Trophoblast cell (in vitro differentiated cells and primary cell): Measurements from ENCODE around the gene IFNA13.

Experiments
- DNase-seq, 2 donors: peaks; one replicate each; pipeline ENCODE4 v3.0.0-alpha.2; 2016
- H2AFZ ChIP-seq: 2 replicates; pipeline ENCODE4 v1.6.1; 2013; ENCODE audit warnings: low read length, moderate library complexity, mild to moderate bottlenecking; ENCODE audit not compliant: insufficient read depth, poor library complexity
- H2AK5ac ChIP-seq: 2 replicates; pipeline ENCODE4 v1.6.1; 2013; ENCODE audit warnings: mild to moderate bottlenecking, low read length
- H2BK120ac ChIP-seq: 2 replicates; pipeline ENCODE4 v1.6.1; 2013; ENCODE audit warnings: low read length, mild to moderate bottlenecking, moderate library complexity; ENCODE audit not compliant: insufficient read depth, poor library complexity
- H2BK12ac ChIP-seq: 2 replicates; pipeline ENCODE4 v1.6.1; 2013; ENCODE audit warnings: mild to moderate bottlenecking, low read length, moderate library complexity
- H2BK5ac ChIP-seq: 2 replicates; pipeline ENCODE4 v1.6.1; 2013; ENCODE audit warnings: low read length, low read depth, moderate library complexity, mild to moderate bottlenecking; ENCODE audit not compliant: poor library complexity
- H3K14ac ChIP-seq: 2 replicates; pipeline ENCODE4 v1.6.1; 2013; ENCODE audit warnings: mild to moderate bottlenecking, low read length
- H3K18ac ChIP-seq: 2 replicates; pipeline ENCODE4 v1.6.1; 2013; ENCODE audit warnings: mild to moderate bottlenecking, low read length
- H3K23ac ChIP-seq: 2 replicates; pipeline ENCODE4 v1.6.1; 2013; ENCODE audit warnings: low read length
- H3K27ac ChIP-seq: 2 replicates; pipeline ENCODE4 v1.5.1; 2013; ENCODE audit warnings: low read depth, mild to moderate bottlenecking, inconsistent platforms, low read length, moderate library complexity
- H3K27me3 ChIP-seq: 2 replicates; pipeline ENCODE4 v1.6.1; 2013; ENCODE audit warnings: inconsistent platforms, mild to moderate bottlenecking, low read length, moderate library complexity; ENCODE audit not compliant: insufficient read depth
- H3K36me3 ChIP-seq, 2 experiments: 1 replicate in 1 of 2; 2 replicates in 1 of 2; pipeline ENCODE4 v1.6.1; 2013; ENCODE audit warnings: low read length in 2 of 2, mild to moderate bottlenecking in 2 of 2, moderate library complexity in 1 of 2; ENCODE audit not compliant: insufficient read depth in 2 of 2, control insufficient read depth in 1 of 2
- H3K4ac ChIP-seq: 2 replicates; pipeline ENCODE4 v1.6.1; 2013; ENCODE audit warnings: low read depth, mild to moderate bottlenecking, low read length, moderate library complexity
- H3K4me1 ChIP-seq, 2 experiments: 1 replicate in 1 of 2; 2 replicates in 1 of 2; pipeline ENCODE4 v1.6.1; 2013; ENCODE audit warnings: low read length in 2 of 2, mild to moderate bottlenecking in 2 of 2, moderate library complexity in 1 of 2; ENCODE audit not compliant: insufficient read depth in 2 of 2, control insufficient read depth in 1 of 2
- H3K4me2 ChIP-seq: 2 replicates; pipeline ENCODE4 v1.6.1; 2013; ENCODE audit warnings: inconsistent platforms, mild to moderate bottlenecking, low read length, moderate library complexity
- H3K4me3 ChIP-seq: 2 replicates; pipeline ENCODE4 v1.5.1; 2013; ENCODE audit warnings: mild to moderate bottlenecking, low read depth, low read length, inconsistent platforms
- H3K79me1 ChIP-seq: one replicate; pipeline ENCODE4 v1.6.1; 2013; ENCODE audit warnings: low read length
- H3K79me2 ChIP-seq: 2 replicates; pipeline ENCODE4 v1.6.1; 2013; ENCODE audit warnings: low read length, mild to moderate bottlenecking; ENCODE audit not compliant: control insufficient read depth, insufficient read depth, poor library complexity
- H3K9ac ChIP-seq: 2 replicates; pipeline ENCODE4 v1.6.1; 2013; ENCODE audit warnings: mild to moderate bottlenecking, low read length
- H3K9me3 ChIP-seq: 2 replicates; pipeline ENCODE4 v1.6.1; 2013; ENCODE audit warnings: low read depth, mild to moderate bottlenecking, control low read depth, inconsistent platforms, low read length; ENCODE audit not compliant: insufficient read depth
- H4K12ac ChIP-seq: 2 replicates; pipeline ENCODE4 v1.6.1; 2013; ENCODE audit warnings: low read depth, mild to moderate bottlenecking, low read length, moderate library complexity
- H4K8ac ChIP-seq: 2 replicates; pipeline ENCODE4 v1.6.1; 2013; ENCODE audit warnings: low read depth, mild to moderate bottlenecking, low read length, moderate library complexity
- H4K91ac ChIP-seq: one replicate; pipeline ENCODE4 v1.6.1; 2013; ENCODE audit warnings: low read depth, mild to moderate bottlenecking, low read length, moderate library complexity
- WGBS: extraction: QIAGEN DNeasy Blood & Tissue Kit; methylation state at CpG from one replicate; pipeline ENCODE4 v1.1.7; 2013; ENCODE audit warnings: missing lambda C conversion rate; ENCODE audit not compliant: insufficient read length, insufficient coverage; ENCODE audit errors: extremely low coverage; 5-methylcytosine and 5-hydroxymethylcytosine counted together

The IFNA13 gene

DNA sequence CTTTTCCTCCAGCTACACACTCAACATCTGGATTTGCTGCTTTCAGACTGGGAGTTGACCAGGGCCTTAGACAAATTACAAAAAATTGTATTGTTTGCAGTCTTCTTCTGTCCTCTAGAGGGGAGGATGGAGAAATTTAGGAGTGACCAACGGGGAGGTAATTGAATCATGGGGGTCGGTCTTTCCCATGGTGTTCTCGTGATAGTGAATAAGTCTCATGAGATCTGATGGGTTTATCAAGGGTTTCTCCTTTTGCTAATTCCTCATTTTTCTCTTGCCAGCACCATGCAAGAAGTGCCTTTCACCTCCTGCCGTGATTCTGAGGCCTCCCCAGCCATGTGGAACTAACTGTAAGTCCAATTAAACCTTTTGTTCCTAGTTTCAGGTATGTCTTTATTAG is 45.3 kb upstream of the IFNA13 start:
- Histone ChIP-seq H3K14ac (no peak overlapping the region), H4K8ac (no peak overlapping the region), H3K27me3 (no peaks in the 10 kb centered on the region), H4K12ac (no peak overlapping the region), H3K18ac (no peak overlapping the region), H3K4ac (no peak overlapping the region), H3K9ac (no peak overlapping the region), H2AFZ (no peak overlapping the region), H2AK5ac (no peak overlapping the region), H3K4me2 (no peak overlapping the region), H3K23ac (no peak overlapping the region), H3K79me1 (no peaks in the 10 kb centered on the region), H2BK120ac (no peak overlapping the region), H3K79me2 (no peaks in the 10 kb centered on the region), H2BK12ac (no peak overlapping the region), H3K36me3 (no peaks in the 10 kb centered on the region), H3K9me3 (no peaks in the 10 kb centered on the region), H4K91ac (no peak overlapping the region), H2BK5ac (no peak overlapping the region), H3K4me1 (no peaks in the 10 kb centered on the region), H3K4me3 (no peak overlapping the region), H3K27ac (no peak overlapping the region)
- no peak for DNase-seq
- no CpG with 5 or more reads among the region's 4 CpGs for WGBS

DNA sequence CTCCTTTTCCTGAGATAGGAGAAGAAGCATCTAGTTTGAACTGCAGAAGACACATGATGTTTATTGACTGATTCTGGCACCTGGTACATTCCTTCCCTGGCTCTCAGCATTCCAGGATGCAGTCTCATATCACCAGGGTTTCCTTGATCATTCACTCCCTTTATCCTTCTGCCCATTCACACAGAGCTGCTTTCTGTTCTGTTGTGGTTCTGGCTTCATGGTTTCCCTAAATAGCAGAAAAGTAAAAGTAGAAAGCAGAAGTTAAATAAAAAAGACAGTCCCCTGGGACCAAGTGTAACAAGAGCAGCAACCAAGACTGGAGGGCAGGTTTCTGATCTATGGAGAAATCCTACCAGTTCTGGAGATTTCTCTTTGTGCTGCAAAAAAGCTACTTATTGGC is 44.2 kb upstream of the IFNA13 start:
- Histone ChIP-seq H3K4me3 (no peak overlapping the region), H3K9me3 (no peaks in the 10 kb centered on the region), H3K27me3 (no peaks in the 10 kb centered on the region), H3K79me1 (no peaks in the 10 kb centered on the region), H4K8ac (no peak overlapping the region), H3K14ac (no peak overlapping the region), H3K18ac (no peak overlapping the region), H3K79me2 (no peaks in the 10 kb centered on the region), H3K27ac (no peak overlapping the region), H2AK5ac (no peak overlapping the region), H4K91ac (no peak overlapping the region), H3K4ac (no peak overlapping the region), H2AFZ (no peak overlapping the region), H3K23ac (no peak overlapping the region), H3K9ac (no peak overlapping the region), H2BK5ac (no peak overlapping the region), H4K12ac (no peak overlapping the region), H3K36me3 (no peaks in the 10 kb centered on the region), H3K4me1 (no peaks in the 10 kb centered on the region), H2BK120ac (no peak overlapping the region), H2BK12ac (no peak overlapping the region), H3K4me2 (no peak overlapping the region)
- DNase-seq, result no peak

DNA sequence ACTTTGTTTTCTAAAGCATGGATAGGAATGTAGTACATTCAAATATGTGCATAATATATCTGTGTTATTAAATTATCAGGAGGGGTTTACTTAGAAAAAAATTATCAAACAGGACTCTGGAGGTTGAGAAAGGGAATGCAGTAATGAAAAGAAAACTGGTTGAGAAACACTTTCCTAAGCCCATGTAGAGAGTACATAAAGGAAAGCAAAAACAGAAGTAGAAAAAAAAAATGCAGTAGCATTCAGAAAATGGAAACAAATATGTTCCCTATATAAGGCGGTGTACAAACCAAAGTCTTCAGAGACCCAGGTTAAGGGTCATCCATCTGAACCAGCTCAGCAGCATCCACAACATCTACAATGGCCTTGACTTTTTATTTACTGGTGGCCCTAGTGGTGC is 41.0 kb upstream of the IFNA13 start, which contains the start of gene IFNA8:
Gene IFNA8 (plus strand): TSS at position 301 of the 400 bp plus-strand sequence. CDS start 60 bp downstream, at position 361.
- no peaks in the 10 kb centered on the region for H3K9me3 ChIP-seq
- no peak within 1 kb of the TSS for H3K4me2 ChIP-seq
- H3K27me3 ChIP-seq, result no peaks in the 10 kb centered on the region
- H3K4ac ChIP-seq, result no peak within 1 kb of the TSS
- no peak within 1 kb of the TSS for H4K12ac ChIP-seq
- no peak within 1 kb of the TSS for H2BK5ac ChIP-seq
- H3K27ac ChIP-seq, result no peak within 1 kb of the TSS
- no peak within 1 kb of the TSS for H3K18ac ChIP-seq
- H3K23ac ChIP-seq, result no peak within 1 kb of the TSS
- H2AFZ ChIP-seq, result no peak within 1 kb of the TSS
- no peak within 1 kb of the TSS for H4K8ac ChIP-seq
- H2BK120ac ChIP-seq, result no peak within 1 kb of the TSS
- H3K79me2 ChIP-seq, result no peaks in the 10 kb centered on the region
- no peak within 1 kb of the TSS for H3K14ac ChIP-seq
- DNase-seq, result no peak
- no peak within 1 kb of the TSS for H3K9ac ChIP-seq
- no peaks in the 10 kb centered on the region for H3K4me1 ChIP-seq
- no peak within 1 kb of the TSS for H2AK5ac ChIP-seq
- H2BK12ac ChIP-seq, result no peak within 1 kb of the TSS
- H3K4me3 ChIP-seq, result no peak within 1 kb of the TSS
- H3K79me1 ChIP-seq, result no peaks in the 10 kb centered on the region
- H4K91ac ChIP-seq, result no peak within 1 kb of the TSS
- WGBS, result no CpG with 5 or more reads among the region's 1 CpG
- no peaks in the 10 kb centered on the region for H3K36me3 ChIP-seq

DNA sequence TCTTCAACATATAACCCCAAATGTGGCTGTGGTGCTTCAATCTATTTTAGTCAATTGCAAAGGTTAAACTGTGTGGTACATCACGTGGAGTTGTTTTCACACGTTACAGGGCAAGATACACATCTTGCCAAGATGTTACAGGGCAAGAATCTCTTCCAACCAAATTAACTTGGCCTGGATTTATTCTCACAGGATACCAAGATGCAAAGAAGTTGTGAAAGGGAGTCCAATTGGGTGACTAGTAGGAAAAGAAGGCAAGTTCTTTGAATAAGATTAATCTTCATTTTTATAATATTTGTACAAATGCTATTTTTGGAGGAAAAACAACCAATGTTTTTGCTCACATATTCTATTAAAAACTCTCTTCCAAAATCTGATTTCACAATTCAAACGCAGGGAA is 36.3 kb upstream of the IFNA13 start:
- no peak for DNase-seq
- Histone ChIP-seq H3K27ac (no peak overlapping the region), H3K18ac (no peak overlapping the region), H3K4ac (no peak overlapping the region), H2BK120ac (no peak overlapping the region), H3K14ac (no peak overlapping the region), H4K8ac (no peak overlapping the region), H3K23ac (no peak overlapping the region), H3K4me2 (no peak overlapping the region), H4K91ac (no peak overlapping the region), H3K9ac (no peak overlapping the region), H3K36me3 (no peaks in the 10 kb centered on the region), H4K12ac (no peak overlapping the region), H3K79me2 (no peaks in the 10 kb centered on the region), H3K4me1 (no peaks in the 10 kb centered on the region), H2AFZ (no peak overlapping the region), H2BK12ac (no peak overlapping the region), H2BK5ac (no peak overlapping the region), H3K4me3 (no peak overlapping the region), H3K27me3 (no peaks in the 10 kb centered on the region), H3K9me3 (no peaks in the 10 kb centered on the region), H3K79me1 (no peaks in the 10 kb centered on the region), H2AK5ac (no peak overlapping the region)
- WGBS, result no CpG with 5 or more reads among the region's 3 CpGs
